ENCODE results near the gene PGBD5.
"Not testable (repeated sequence)": the region's sequence is repeated elsewhere in the genome, so short reads cannot be mapped to it uniquely, and the experiment has no call there.

PGBD5 gene

GRCh38 chr1:230424391-230425251 is 1.5 kb downstream of the PGBD5 start:
- DNase-seq: no peak

DNA sequence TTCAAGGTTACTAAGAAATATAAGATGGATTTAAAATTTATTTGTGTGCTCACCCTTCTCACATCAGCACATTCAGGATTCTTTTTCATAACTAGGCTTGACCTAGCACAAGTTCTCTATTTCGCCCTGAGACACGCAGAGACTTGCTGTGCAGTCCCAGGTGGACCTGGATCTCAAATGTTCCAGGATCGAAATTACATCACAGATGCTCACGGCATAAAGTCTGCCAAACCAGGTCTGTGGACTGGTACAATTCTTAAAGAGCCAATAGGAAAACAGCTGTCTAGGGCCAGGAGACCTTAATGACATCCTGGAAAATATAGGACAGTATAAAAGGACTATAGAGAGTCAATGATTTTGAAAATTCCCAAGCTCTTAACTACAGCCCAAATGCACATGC is 2.2 kb downstream of the PGBD5 start:
- DNase-seq: no peak

DNA sequence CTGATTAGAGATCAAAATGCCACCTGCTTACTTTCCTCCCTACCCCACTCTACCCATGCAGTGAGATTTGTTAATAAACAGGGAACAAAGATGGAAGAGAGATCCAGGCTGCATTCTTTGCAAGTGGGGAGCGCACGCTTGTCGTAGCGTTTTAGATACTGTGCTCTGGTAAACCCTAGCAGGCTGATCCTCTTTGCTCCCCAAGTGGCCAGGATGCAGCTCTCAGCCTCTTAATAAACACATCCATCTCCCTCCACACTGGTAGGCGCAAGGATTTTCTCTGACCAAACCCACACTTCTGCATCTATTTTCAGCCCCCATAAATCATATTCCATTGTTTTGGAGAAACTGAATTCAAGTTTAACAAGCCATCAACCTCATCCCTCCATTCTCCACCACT is 2.9 kb downstream of the PGBD5 start:
- no peak for DNase-seq

DNA sequence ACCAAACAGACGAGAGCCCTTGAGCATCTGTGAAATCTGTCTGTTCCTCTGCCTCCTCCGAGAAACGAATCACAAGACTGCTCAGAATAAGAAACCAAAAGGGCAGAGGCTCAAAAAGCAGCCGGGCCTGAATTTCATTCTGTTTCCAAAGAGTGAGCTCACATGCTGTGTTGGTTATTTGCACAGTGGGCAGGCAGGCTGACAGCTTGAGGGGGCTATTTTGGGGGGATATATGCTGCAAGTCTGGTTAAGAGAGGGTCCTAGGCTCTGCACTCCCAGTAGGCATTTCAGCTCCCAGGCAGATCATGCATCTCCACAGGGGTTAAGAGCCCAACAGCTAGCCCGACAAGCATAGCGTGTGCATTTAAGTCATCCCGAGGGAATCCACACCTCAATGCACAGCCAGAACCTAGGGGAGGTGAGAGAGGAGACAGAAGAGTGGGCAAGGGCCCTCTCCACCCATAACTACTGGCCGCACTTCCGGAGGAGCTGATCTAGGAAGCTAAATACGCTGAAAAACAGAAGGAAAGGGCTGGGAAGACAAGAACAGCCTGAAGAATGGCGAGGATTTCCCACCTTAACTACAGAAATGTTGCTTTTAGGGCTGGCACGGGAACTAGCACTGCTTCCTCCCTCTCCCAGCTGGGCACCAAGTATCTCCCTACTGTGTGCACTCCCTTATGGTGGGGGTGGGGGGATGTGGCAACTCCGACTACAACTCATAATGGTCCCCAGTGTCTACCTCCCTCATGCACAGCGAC is 3.7 kb downstream of the PGBD5 start:
- DNase-seq: no peak

GRCh38 chr1:230421481-230421880 is 4.7 kb downstream of the PGBD5 start:
- no peak for DNase-seq

GRCh38 chr1:230420372-230420771 is 5.8 kb downstream of the PGBD5 start:
- DNase-seq: not testable (repeated sequence)

DNA sequence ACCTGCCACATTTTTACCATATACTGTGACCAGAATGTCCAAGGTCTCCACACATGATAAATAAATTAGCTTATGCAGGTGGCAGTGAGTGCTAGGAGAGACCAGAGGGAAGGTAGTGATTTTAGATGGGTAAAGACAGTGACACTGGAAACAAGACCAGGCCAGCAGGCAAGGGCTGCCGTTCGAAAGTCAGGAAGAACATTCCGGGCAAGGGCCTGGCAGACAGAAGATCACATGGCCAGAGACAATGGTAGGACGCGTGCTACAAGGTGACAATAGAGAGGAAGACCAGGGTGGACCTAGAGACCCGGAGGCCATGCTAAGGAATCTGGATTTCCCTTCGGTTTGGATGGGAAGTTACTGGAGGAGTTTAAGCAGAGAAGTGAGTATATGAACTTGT is 9.7 kb downstream of the PGBD5 start:
- DNase-seq: no peak

DNA sequence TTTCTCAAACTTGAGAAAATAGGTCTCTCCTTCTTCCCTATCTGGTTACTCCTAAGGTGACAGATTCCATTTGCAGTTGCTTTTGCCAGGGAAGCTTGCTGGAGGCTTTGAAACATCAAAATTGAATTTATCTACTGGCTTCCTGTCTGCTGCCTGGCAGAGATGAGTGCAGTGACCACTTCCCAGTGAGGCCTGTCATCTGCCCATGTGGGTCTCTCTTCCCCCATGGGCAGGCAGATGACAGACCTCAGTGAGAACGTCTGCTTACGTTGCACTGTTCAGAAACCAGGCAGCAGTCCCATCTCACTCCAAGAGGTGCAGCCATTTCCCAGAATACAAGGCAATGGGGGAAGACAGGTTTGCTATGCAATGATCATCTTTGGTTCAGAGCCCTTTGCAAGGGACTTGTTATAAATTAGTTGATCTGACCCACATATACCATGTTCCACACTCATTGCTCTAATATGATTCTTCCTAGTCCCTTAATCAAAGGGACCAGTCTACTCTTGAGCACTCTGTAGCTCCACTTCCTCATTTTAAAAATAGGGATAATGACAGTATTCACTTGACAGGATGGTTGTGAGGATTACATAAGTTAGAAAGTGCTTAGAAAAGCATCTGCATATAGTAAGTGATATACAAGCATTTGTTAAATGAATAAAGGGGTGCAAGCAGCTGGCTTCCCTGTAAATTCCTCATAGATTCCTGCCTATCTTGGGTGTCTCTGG is 10.6 kb downstream of the PGBD5 start:
- DNase-seq: no peak

DNA sequence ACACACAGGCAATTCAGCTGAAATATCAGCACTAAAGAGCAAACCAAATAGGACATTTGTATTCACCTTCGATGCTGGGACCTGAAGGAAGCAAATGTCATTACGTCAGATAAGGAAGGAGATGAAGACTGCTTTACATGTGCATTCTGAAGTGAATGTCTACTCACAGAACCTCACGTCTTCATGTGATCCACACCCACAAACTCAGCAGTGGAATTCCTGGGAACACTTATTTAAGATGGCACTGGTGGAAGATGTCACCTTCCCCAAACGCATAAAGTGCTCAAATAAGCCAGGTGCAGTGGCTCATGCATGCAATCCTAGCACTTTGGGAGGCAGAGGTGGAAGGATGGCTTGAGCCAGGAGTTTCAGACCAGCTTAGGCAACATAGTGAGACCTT is 11.4 kb downstream of the PGBD5 start:
- no peak for DNase-seq

- no peak for DNase-seq
These were observed 12.0 kb downstream of the PGBD5 start for GRCh38 chr1:230414102-230414501.

GRCh38 chr1:230413061-230413460 is 13.1 kb downstream of the PGBD5 start:
- DNase-seq: no peak

- no peak for DNase-seq
These were observed 17.2 kb downstream of the PGBD5 start for GRCh38 chr1:230408971-230409370.

DNA sequence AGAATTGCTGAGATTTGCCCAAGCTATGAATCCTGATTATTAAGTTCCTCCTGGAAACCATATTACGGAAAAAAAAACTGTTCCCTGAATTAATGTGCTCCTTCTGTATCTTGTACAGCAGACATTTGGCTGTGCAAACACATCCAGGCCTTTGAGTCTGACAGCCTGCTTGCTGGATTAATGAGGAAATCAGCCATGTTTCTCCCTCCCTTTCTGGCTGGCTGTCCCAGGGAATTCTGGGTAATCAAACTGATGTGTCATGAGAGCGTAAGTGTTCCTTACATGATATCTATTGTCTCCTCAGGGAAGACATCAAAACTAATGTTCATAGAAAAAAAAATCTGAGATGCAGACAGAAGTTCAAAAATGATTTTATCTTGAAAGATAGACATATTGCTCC is 18.8 kb downstream of the PGBD5 start:
- DNase-seq: no peak

DNA sequence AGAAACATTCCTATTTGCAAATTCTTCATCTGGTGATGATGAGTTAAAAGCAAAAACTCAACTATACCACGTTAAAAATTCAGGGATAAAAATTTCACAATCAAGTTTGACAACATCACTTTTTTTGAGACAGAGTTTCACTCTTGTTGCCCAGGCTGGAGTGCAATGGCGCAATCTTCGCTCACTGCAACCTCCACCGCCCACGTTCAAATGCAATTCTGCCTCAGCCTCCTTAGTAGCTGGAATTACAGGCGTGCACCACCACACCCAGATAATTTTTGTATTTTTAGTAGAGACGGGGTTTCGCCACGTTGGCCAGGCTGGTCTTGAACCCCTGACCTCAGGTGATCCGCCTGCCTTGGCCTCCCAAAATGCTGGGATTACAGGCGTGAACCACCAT is 19.4 kb downstream of the PGBD5 start:
- not testable (repeated sequence) for DNase-seq

DNA sequence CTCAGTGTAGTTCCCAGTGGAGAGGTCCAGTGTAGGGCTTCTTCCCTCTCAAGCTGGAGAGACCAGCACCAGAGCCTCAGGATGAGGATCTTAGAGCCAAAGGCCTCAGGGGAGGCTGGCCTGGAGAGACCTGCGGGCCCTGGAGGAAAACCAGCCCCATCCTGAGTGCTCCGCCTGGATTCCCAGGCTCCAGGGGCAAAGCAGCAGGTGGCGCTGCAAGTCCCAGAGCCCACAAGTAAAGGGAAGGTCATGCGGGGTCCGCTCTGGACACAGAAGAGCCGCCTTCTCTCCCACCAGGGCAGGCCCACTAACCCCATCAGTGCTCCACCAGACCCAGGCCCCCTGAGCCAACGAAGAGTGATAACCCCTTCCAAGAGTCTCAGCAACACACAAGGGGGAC is 22.7 kb downstream of the PGBD5 start:
- DNase-seq: no peak

- no peak for DNase-seq
These were observed 24.3 kb downstream of the PGBD5 start for GRCh38 chr1:230401763-230402294.

- DNase-seq: no peak
These were observed 25.0 kb downstream of the PGBD5 start for GRCh38 chr1:230401101-230401500.

GRCh38 chr1:230400007-230400344 is 26.2 kb downstream of the PGBD5 start:
- DNase-seq: no peak

DNA sequence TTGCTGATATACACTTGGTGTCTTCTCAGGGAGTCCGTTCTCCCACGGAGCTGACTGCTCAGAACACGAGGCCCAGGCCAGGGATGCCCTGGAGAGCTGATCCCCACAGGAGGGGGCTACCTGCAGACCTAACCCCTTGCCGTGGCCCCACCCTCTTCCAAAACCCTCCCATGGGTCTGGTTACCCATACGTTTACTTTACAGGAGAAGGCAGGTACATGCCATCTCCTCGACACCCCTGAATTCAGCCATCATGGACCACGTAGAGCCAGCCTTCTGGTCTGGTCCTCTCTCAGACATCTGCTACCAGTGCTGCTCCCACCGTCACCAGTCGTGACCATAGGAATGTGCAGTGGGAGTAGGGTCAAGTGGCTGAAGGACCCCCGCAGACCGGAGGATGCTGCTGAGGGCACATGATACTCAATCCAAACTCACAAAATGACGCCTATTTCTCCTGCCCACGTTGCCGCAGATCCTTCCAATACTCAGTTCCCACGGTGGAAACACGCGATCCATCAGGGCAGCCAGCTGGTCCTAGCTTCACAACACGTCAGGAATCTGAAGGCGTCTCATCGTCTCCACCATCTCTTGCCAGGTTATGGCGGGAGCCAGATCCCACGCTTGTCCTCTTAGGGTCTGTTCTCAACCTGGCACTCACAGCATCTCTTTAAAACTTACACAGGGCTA is 26.7 kb downstream of the PGBD5 start:
- no peak for DNase-seq

DNA sequence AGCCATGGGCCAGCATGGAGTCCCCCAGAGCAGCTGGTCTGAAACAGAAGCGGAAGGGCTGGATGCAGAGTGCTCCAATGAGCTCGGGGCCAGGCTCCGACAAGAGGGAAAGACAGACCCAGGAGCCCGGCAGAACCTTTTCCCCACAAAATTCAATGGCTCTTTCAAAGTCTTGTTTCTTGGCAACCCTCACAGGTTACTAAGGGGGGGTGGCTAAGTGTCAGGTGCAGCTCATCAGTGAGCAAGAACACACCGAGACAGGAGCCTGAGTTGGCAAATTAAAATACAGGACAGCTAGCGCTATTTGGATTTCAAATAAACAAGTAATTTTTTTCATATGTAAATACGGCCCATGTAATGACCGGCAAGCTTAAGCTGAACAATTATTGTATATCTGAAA is 27.3 kb downstream of the PGBD5 start:
- no peak for DNase-seq

DNA sequence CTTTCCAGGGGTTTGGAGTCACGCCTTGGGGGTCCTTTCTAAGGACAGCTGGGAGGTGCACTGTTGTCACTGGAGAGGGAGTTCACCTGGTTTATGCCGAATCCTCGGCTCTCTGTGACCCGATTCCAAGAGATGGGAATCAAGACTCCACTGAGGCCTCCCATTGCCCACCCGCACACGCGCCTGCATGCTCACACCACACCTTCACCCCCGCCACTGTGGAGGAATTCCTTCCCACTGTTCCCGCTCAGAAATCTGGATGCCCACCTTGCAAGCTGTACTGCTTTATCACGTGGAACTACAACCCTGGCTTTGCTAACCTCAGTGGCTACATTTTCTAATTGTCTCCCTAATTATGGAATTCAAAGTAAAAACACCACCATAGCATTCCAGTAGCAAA is 29.2 kb downstream of the PGBD5 start:
- DNase-seq: no peak

GRCh38 chr1:230395932-230396331 is 30.2 kb downstream of the PGBD5 start:
- no peak for DNase-seq

GRCh38 chr1:230394741-230395140 is 31.4 kb downstream of the PGBD5 start:
- DNase-seq: no peak

All from cortex of kidney (tissue), 1 donor.